ENCODE measurements around the gene LAMA5.

GRCh38 chr20:62289898-62290297, 77.2 kb downstream of the LAMA5 start:
- no peak for TF ChIP-seq POLR2AphosphoS5 (IDR thresholded peaks at IDR 0.05; ENCODE audit: low read depth, low read length)
- TF ChIP-seq CTCF (IDR thresholded peaks at IDR 0.05 in 2 of 3, conservative IDR thresholded peaks at IDR 0.05 in 1 of 3; ENCODE audit: borderline replicate concordance in 1 of 3, insufficient read depth in 1 of 3, low read depth in 2 of 3, low read length in 2 of 3), result no peak
- no peak for TF ChIP-seq ATF3 (IDR thresholded peaks at IDR 0.05)
- TF ChIP-seq POLR2A (IDR thresholded peaks at IDR 0.05; ENCODE audit: borderline replicate concordance, extremely low read depth, insufficient read depth, insufficient read length), result no peak
- TF ChIP-seq EZH2 (IDR thresholded peaks at IDR 0.05), result no peak
- TF ChIP-seq MAX (IDR thresholded peaks at IDR 0.05), result no peak
- no peak for TF ChIP-seq JUND (IDR thresholded peaks at IDR 0.05)
- TF ChIP-seq RAD21 (IDR thresholded peaks at IDR 0.05; ENCODE audit: low read depth), result no peak
- no peak for TF ChIP-seq SP1 (IDR thresholded peaks at IDR 0.05; ENCODE audit: low read depth)
- TF ChIP-seq EZH2phosphoT487 (IDR thresholded peaks at IDR 0.05; ENCODE audit: borderline replicate concordance), result no peak
- TF ChIP-seq EGR1 (IDR thresholded peaks at IDR 0.05; ENCODE audit: low read depth), result no peak
